HG02588 (cell line): Measurements from ENCODE around the gene QSER1.

Experiments used
- ATAC-seq: cut with Tn5 transposase; IDR thresholded peaks from one replicate; pipeline ENCODE4 v1.9.1; 2021; ENCODE audit warnings: mild to moderate bottlenecking, moderate library complexity; ENCODE audit not compliant: unreplicated experiment

Gene QSER1

DNA sequence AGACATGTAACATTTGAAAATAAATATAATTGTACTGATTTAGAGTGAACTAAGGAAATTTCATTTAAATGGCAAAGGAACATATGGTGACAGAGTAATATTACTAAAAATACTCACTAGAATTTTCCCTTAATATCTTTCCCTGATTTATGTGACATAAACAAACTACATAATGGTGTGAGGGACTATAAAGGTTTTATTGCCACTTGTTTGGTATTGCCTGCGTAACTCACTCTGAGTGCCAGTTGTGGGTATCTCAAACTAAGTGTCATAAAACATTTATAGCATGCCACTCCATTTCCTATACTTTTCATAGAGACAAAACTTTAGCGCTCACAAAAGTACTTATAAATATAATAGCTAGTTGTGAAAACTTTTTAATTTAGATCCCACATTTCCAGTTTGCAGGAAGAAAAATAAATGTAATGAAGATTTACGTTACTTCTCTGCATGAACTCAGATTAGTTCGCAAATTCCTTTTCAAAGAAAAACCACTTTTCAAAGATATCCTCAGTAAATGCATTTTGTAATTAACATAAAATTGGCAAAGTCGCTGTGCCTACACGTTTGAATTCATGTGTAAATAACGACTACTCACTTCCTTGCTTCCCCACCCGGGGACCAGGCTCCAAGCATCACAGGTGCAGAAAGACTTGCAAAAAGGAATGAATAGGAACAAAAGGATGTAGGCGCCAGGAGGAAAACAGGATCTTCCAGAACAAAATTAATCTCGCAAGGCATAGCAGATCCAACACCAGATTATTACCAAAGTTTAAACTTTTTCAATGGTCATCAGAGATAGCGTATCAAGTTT is 1.6 kb upstream of the QSER1 start:
- no peak for ATAC-seq

DNA sequence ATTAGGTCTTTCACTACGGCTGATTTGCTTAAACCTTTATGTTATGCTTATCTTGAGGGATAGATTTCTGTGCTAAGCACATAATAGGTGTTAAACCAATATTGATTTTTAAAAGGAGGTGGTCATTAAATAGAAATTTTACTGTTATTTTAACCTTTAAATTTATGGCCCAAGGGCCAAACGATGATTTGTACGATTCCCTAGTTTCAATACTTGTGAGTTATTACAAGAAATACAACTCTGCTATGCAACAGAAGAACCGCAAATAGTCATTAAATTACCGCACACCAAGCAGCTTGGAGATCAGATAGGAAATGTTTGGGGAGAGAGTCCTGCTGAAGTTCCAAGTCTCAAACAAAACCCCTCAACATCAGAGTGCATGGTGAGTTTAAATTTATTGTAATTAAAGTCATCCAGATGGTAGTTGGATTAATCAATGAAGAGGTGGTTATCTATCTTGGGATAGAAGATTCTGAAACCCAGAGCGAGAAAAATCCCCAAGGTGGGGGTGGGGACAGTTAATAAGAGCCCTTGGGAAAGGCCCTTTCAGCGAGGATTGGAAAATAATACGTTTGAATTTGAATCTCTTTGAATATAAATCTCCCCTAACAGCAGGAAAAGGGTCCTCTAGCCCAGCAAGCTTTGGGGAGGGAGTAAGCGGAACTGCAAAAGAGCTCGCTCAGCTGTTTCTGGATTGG is 805 bp upstream of the QSER1 start:
- no peak for ATAC-seq

DNA sequence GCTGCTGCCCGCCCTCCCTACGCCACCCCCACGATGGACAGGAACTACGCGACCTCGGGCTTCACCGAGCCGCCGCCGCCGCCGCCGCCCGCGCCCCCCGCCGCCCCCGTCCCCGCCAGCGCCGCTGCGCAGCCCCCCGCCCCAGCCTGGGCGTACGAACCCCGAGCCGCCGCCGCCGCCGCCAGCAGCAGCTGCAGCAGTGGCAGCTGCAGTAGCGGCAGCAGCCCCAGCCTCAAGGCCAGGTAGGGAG is 407 bp downstream of the QSER1 start:
- no peak for ATAC-seq

DNA sequence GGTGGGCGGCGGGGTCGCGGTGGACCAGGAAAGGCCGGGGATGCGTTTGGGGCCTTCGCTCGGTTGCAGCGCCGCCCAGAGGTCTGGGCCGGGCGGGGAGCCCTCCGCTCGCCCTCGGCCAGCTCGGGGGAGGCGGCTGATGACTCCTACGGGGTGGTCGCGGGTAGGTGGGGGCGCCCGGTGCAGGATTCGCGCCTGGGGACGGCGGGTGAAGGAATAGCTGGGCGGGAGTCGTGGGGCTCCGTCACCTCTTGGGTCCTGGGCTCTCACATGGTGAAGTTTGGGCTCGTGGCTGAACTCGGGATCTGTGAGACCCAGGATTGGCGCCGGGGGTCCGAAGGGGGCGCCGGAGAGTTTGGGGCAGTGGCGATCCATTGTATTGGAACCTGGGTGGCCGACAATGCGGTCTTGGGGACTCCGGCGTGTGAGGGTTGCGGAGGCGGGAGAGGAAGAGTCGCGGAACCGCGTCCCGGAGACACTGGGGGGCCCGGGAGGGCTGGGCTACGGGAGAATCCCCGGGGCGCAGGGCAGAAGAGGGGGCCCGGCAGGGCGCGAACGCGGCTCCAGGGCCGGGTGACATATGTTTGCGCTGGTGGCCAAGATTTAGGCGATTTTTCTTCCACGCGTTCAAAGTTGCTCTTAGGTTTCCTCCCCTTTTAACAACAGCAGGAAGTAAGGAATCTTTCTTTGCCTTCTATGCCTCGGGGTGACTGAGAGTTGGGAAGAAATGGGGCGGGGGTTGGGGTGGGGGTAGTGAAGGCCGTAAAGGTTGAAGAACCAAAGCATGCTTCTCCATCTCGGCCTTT is 935 bp downstream of the QSER1 start:
- ATAC-seq, result peak; percentile 33

DNA sequence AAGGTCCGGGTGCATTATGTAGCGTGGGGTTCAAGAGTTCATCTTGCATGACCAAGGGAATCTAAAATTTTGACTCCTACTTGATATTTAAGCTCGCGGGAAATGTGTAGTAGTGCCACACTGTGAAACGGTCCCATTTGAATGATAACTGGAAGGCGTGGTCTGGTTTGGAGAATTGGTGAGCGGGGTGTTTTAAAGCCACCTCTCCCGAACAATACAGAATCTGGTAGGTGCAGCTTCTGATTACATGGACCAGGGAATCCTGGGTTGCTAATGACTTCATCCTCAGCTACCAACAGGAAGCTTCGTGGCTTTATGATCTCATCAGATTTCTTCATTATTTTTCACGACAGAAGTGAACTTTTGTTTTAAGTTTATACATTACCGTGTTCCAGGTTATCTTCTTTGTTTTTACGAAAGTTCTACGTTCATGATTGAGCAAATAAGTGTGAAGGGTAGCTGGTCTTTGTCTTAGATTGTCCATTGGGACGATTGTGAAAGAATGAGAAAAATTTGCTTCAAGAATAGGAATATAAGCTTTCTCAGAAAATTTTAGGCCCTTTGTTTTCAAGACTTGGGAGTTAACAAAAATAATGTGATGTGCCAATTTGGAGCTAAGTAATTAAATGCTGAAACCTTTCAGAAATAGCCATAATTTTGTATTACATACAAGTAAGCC is 1.7 kb downstream of the QSER1 start:
- ATAC-seq, result no peak

DNA sequence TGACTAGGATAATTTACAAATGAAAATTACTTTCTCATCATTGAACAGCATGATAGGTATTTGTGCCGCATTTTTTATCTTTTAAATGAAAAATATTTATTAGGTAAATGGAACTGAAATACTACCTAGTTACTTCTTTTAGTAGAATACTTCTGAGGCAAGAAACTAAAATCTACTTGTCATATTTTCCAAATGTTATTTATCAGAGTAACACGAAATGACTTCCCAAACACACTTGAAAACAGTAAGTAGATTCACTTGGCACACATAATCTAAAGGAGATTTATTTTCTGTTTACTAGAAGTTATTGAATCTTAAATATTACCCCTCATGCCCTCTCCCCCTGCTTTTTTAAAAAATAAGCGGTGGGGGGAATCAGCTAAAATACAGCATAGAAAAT is 2.3 kb downstream of the QSER1 start:
- no peak for ATAC-seq

DNA sequence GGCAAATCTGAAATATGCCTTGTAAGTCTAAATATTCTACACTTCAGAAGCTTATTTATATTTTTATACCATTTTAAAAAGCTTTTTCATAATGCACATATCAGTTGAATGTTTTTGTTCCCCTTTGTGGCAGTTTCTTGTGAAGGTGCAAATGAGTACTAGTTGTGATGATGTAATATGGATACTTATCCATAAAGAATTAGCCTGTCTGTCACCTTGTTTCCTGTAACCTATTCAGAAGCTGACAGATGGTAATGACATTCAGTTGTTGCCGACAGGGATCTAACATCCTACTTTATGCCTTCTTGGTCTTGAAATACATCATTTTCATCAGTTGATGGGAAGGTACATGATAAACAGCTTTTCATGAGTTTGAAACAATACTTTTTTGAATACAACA is 2.9 kb downstream of the QSER1 start:
- no peak for ATAC-seq

DNA sequence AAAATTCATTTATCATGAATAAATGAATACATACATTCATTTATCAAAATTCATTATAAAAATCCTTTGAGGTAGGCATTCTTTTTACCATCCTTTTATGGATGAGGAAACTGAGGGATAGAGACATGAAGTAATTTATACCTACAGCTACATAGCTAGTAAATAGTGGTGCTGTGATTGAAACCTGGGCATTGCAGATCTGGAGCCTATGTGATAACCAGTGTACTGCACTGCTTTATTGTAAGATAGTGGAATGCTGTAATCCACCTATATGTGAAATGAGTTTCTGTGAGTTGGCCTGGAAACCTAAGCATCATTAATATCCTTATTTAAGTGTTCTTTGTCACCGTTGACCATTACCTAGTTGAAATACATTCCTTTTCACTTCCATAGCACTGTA is 4.5 kb downstream of the QSER1 start:
- no peak for ATAC-seq

DNA sequence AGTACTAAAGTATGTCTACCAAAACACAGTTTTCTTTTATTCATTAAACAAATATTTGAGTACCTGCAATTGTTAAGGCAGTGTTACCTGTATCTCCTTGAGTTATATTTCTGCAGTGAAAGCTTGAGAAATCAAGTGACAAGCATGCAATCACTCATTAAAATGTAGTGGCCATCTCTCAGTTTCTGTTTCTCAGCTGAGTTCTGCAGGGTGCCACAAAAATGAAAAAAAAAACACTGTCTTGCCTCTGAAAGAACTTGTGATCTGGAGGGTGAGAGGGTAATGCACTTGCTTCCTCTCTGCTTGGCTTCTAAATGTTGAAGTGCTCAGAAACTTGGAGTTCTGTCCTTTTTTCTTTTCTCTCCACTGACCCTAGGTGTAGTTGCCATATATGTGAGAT is 6.8 kb downstream of the QSER1 start:
- peak; percentile 62 for ATAC-seq

DNA sequence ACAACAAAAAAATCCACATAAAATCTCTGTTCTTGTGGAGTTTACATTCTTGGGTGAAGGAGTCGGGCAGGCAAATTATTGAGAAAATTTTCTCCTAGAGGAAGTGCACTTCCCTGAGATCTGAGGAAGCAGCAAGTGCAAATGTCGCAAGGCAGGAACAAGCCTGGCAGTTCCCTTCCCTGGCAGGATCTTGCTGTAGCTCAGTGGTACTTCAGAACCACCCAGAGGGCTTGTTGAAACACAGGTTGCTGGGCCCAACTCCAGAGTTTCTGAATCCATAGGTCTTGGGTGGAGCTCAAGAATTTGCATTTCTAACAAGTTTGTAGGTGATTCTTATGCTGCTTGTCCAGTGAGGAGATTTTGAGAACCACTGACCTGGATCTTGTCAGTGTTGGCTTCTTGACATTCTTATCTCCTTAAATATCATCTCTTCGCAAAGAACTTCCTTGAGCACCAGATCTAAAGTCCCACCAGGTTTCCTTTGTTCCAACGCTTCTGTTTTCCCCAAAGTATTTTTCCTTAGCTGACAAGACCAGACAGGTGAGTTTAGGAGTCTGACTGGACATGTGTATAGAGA is 9.6 kb downstream of the QSER1 start:
- ATAC-seq, result no peak

DNA sequence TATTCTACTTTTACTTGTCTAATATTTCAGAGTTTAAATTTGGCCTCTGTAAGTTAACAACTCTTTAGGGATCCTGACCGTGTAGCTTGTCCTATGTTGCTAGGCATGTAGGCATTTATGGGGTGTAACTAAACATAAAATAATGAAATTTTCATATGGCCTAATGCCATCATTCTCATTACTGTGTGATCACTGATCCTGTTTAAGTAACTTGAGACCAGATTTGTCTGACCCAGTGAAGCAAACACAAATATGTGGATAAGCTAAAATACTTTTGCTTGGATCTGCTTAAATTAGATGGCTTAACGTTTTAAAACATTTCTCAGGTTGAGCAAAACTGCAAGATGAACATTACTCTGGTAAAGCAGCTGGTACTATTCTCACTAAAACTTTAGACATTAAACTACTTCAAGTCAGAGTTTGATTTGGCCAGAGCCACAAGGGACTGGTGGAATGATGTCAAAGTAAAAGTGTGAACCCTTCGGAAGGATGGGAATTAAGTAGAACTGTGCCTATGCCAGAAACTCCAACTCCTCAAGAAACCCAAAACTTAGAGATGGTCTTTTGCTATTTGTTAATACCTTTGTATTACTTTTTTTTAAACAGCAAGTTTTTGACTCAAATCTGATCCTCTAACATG is 12.5 kb downstream of the QSER1 start:
- ATAC-seq, result no peak

DNA sequence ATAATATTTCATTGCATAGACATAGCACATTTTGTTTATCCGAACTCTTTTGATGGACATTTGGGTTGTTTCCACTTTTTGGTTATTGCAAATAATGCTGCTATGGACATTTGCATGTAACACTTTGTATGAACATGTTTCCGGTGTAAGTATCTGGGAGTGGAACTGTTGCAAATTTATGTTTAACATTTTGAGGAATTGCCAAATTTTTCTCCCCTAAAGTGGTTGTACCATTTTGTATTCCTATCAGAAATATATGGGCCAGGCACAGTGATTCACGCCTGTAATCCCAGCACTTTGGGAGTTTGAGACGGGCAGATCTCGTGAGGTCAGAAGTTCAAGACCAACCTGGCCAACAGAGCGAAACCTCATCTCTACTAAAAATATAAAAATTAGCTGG is 16.0 kb downstream of the QSER1 start:
- ATAC-seq, result no peak

DNA sequence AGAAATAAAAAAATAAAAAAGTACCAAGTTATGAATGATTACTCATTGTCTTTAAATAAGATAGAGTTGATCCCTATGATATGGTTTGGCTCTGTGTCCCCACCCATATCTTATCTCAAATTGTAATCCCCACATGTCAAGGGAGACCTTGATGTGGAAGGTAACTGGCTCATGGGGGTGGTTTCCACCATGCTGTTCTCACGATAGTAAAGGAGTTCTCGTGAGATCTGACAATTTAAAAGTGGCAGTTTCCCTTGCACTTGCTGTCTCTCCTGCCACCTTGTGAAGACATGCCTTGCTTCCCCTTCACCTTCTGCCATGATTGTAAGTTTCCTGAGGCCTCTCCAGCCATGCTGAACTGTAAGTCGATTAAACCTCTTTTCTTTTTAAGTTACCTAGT is 18.8 kb downstream of the QSER1 start:
- ATAC-seq, result no peak

DNA sequence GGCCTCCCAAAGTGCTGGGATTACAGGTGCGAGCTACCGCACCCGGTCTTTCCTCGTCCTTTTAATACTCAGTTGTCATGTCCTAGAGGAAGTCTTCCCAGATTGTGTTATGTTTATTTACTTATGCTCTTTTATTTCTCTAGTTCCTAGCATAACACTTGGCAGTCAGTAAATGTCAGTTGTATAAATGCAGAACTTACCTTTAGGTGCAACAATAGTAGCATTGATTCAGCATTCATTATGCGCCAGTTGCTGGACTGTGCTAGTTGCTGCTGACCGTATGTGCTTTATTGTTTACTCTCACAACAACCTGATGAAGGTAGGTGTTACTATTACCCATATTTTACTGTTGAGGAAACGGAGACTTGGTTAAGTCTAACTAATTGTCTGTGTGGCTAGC is 20.8 kb downstream of the QSER1 start:
- no peak for ATAC-seq

DNA sequence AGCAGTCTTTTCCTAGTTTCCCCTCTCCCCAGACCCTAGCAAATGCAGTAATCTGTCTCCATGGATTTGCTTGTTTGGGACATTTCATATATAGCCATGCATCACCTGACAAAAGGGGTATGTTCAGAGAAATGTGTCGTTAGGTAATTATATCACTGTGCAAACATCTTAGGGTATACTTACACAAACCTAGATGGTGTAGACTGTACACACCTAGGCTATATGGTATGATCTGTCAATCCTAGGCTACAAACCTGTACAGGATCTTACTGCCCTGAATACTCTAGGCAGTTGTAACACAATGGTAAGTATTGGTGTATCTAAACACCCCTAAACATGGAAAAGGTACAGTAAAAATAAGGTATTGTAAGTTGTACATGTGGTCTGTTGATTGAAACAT is 23.8 kb downstream of the QSER1 start:
- ATAC-seq, result no peak

DNA sequence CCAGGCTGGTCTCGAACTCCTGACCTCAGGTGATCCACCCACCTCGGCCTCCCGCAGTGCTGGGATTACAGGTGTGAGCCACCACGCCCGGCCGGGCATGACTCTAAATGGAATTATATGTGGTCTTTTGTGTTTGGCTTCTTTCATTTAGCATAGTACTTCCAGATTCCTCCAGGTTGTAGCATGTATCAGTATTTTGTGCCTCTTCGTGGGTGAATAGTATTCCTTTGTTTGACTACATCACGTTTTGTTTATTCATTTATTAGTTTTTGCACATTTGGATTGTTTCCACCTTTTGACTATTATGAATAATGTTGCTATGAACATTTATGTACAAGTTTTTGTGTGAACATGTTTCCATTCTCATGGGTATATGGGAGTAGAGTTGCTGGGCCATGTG is 24.4 kb downstream of the QSER1 start:
- no peak for ATAC-seq

DNA sequence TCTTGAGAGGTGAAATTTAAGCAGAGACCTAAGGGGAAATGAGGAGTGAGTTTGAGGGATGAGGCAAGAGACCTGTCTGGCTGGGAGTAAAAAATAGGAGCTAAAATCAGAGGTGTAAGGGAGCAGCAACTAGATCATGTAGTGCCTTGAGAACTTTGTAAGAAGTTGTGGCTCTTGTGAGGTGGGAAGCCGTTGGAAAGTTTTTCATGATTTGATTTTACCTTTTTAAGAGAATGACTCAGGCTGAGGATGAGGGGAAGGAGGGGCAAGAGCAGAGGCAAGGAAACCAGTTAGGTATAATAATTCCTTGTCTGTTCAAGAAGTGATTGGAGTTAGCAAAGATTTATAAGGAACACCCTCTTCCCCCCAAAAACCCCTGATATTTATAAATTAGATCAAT is 25.8 kb downstream of the QSER1 start:
- ATAC-seq, result no peak

DNA sequence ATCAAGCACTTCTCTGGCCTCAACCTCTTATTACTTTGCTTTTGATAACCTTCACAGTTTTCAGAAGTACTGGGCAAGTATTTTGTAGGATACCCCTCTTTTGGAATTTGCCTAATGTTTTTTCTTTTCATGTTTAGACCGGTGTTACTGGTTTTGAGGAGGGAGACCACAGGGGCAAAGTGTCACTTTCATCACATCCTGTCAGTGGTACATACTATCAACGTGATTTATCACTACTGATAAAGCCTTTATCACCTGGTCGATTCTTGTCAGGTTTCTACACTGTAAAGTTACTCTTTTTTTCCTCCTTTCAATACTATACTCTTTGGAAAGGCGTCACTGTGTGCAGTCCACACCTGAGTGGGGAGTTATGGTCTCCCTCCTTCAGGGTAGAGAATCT is 26.7 kb downstream of the QSER1 start:
- no peak for ATAC-seq

DNA sequence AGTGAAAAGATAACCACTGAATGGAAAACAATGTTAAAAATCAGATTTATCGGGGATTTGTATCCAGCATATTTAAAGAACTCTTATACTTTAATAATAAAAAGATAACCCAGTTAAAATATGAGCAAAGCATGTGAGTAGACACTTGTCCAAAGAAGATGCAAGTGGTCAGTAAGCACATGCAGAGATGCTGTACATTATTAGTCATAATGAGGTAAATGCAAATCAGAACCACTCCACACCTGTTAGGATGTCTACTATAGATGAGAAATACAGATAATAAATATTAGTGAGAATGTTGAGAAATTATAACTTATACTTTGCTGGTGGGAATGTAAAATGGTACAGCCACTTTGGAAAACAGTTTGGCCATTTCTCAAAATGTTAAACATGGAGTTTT is 28.0 kb downstream of the QSER1 start:
- ATAC-seq, result no peak

DNA sequence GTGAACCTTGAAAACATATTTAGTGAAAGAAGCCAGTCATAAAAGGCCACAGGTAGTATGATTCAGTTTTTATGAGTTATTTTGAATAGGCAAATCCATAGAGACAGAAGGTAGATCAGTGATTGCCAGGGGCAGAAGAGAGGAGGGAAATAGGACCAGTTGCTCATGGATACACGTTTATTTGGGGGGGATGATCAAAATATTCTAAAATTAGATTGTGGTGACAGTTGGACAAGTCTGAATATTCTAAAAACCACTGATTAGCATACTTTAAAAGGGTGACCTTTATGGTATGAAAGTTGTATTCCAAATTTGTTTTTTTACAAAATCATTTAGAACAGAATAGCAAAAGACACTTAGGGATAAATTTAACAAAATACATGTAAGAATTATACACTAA is 28.6 kb downstream of the QSER1 start:
- no peak for ATAC-seq

DNA sequence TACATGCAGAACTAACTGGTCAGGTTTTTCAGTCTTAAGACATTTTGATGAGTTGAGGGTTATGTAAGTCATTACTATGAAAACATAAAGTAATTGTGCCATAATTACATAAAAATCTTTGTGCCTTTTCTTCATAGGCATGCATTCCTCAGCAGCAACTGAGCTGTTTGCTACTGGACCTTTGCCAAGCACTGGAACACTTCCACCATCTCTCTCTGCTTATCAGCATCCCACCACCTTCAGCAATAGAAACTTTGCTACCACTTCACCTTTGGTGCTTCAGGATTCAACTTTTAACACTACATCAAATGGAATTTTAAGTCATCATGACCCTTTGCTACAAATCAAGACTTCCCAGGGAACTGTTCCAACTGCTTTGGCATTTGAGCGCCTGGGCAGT is 39.0 kb downstream of the QSER1 start:
- no peak for ATAC-seq
